ENCODE data around the gene TIMP2.
"Not testable (repeated sequence)": the region's sequence is repeated elsewhere in the genome, so short reads cannot be mapped to it uniquely, and the experiment has no call there.

The TIMP2 gene

GRCh38 chr17:78954684-78955083, 29.5 kb upstream of the TIMP2 start:
- no peak for DNase-seq (ENCODE audit: low spot score)

GRCh38 chr17:78953356-78954350, 28.5 kb upstream of the TIMP2 start:
- DNase-seq (ENCODE audit: low spot score) = no peak

GRCh38 chr17:78952706-78953105, 27.5 kb upstream of the TIMP2 start:
- DNase-seq (ENCODE audit: low spot score) = no peak

- DNase-seq (ENCODE audit: low spot score) = no peak
Observed at GRCh38 chr17:78951967-78952551, 26.9 kb upstream of the TIMP2 start.

- no peak for DNase-seq (ENCODE audit: low spot score)
Observed at GRCh38 chr17:78950870-78951269, 25.7 kb upstream of the TIMP2 start.

- DNase-seq (ENCODE audit: low spot score) = no peak
Observed at GRCh38 chr17:78947235-78948149, 22.3 kb upstream of the TIMP2 start.

GRCh38 chr17:78946631-78947030, 21.4 kb upstream of the TIMP2 start:
- DNase-seq (ENCODE audit: low spot score) = no peak

- no peak for DNase-seq (ENCODE audit: low spot score)
Observed at GRCh38 chr17:78946131-78946530, 20.9 kb upstream of the TIMP2 start.

GRCh38 chr17:78945455-78945854, 20.3 kb upstream of the TIMP2 start:
- DNase-seq (ENCODE audit: low spot score) = not testable (repeated sequence)

GRCh38 chr17:78944956-78945355, 19.8 kb upstream of the TIMP2 start:
- no peak for DNase-seq (ENCODE audit: low spot score)

- no peak for DNase-seq (ENCODE audit: low spot score)
Observed at GRCh38 chr17:78944026-78944425, 18.8 kb upstream of the TIMP2 start.

- no peak for DNase-seq (ENCODE audit: low spot score)
Observed at GRCh38 chr17:78940708-78941107, 15.5 kb upstream of the TIMP2 start.

- no peak for DNase-seq (ENCODE audit: low spot score)
Observed at GRCh38 chr17:78940258-78940657, 15.1 kb upstream of the TIMP2 start.

GRCh38 chr17:78939615-78940014, 14.4 kb upstream of the TIMP2 start:
- DNase-seq (ENCODE audit: low spot score) = no peak

GRCh38 chr17:78937561-78937960, 12.4 kb upstream of the TIMP2 start:
- no peak for DNase-seq (ENCODE audit: low spot score)

GRCh38 chr17:78935419-78936323, 10.5 kb upstream of the TIMP2 start:
- DNase-seq (ENCODE audit: low spot score) = peak; percentile 74

GRCh38 chr17:78934681-78935418, 9.7 kb upstream of the TIMP2 start:
- DNase-seq (ENCODE audit: low spot score) = no peak

GRCh38 chr17:78933959-78934568, 8.9 kb upstream of the TIMP2 start:
- peak; percentile 35 for DNase-seq (ENCODE audit: low spot score)

GRCh38 chr17:78933025-78933958, 8.1 kb upstream of the TIMP2 start:
- peak; percentile 87 for DNase-seq (ENCODE audit: low spot score)

Data from RKO (cell line).